Loucy (cell line): Measurements from ENCODE around the gene CRIP2.
A peak's percentile ranks its signal among the peaks of the same experiment; 100 is the strongest.

Experiments
- EZH2phosphoT487 ChIP-seq: fragments of 200-600 bp; IDR thresholded peaks from 2 replicates; pipeline ENCODE4 v1.6.1; 2018; ENCODE audit warnings: antibody characterized with exemption, mild to moderate bottlenecking, moderate library complexity, borderline replicate concordance
- TF ChIP-seq, protein P1 (sequence below): fragments of 200-600 bp; sonication (generic); conservative IDR thresholded peaks from 2 replicates; pipeline ENCODE4 v1.5.1; 2014; ENCODE audit warnings: mild to moderate bottlenecking, antibody characterized with exemption, low read length

DNA sequence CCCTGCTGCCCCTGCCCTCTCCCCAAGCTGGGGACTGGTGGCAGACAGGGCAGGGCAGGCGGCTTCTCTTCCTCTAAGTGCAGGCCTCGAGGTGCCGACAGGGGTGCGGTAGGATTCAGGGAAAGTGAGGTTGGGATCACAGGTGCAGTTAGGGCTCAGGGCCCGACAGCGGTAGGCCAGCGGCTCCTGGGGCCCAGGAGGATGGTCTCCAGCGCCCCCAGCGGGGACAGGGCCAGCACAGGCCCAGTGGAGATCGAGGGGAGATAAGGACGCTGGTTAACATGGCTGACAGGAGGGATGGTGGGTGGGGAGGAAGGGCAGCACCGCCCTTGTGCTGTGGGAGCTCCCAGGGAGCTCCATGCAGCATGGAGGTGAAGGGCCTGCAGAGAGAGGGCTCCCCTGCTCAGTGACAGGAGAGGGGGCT lies 11.1 kb downstream of the CRIP2 start:
- TF ChIP-seq, protein P1, sequence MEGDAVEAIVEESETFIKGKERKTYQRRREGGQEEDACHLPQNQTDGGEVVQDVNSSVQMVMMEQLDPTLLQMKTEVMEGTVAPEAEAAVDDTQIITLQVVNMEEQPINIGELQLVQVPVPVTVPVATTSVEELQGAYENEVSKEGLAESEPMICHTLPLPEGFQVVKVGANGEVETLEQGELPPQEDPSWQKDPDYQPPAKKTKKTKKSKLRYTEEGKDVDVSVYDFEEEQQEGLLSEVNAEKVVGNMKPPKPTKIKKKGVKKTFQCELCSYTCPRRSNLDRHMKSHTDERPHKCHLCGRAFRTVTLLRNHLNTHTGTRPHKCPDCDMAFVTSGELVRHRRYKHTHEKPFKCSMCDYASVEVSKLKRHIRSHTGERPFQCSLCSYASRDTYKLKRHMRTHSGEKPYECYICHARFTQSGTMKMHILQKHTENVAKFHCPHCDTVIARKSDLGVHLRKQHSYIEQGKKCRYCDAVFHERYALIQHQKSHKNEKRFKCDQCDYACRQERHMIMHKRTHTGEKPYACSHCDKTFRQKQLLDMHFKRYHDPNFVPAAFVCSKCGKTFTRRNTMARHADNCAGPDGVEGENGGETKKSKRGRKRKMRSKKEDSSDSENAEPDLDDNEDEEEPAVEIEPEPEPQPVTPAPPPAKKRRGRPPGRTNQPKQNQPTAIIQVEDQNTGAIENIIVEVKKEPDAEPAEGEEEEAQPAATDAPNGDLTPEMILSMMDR = peak; percentile 65
- no peak for TF ChIP-seq EZH2phosphoT487
